ENCODE results near the gene PPFIA2.

- TF ChIP-seq CTCF (IDR thresholded peaks at IDR 0.05; ENCODE audit: low read length), result no peak
- TF ChIP-seq EZH2 (IDR thresholded peaks at IDR 0.05; ENCODE audit: borderline replicate concordance, low read length), result no peak
Observed at GRCh38 chr12:81381951-81382350, 377.2 kb downstream of the PPFIA2 start.
